ENCODE data around the gene GAL3ST3.

Gene GAL3ST3

DNA sequence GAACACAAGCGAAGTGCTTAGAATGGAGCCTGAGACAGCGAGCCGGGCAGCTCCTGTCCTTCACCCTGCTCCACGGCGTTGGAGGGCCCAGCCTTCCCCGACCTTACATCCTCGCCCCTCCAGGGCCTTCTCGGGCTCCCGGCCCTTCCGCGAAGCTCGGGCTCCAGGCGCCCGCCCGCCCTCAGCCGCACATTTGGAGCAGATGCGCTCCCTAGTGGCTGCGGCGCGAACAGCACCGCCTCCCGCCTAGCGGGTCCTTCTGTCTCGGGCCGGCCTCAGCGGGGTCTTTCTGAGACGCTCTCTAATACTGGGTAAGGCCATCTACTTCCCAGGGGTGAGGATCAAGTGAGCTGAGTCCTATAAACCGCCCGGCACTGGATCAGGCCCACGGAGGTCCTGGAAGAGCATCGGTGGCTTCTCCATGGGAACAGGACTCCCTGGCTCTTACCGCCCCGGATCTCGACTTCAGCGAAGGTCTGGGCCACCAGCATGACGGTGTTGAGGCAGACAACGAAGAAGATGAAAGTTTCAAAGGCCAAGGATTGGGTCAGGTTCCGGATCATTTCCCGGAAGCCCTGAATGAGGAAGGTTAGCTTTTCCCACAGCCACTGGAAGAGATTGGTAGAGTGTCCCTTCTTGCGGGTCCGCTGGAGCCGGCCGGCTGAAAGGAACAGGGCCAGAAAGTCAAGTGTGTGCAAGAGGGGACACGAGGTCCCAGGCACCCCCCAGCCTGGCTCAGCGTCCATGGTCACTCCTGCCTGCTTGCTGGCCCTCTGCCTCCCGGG lies 26.4 kb downstream of the GAL3ST3 start:
- Histone ChIP-seq H3K36me3 (ENCODE audit: insufficient read depth, low read length) (no peaks in the 10 kb centered on the region), H3K4me3 (ENCODE audit: low read length) (no peak overlapping the region), H3K9me3 (ENCODE audit: low read length) (no peaks in the 10 kb centered on the region), H2AFZ (ENCODE audit: low read depth, low read length) (peak overlapping the region; percentile 42), H3K4me1 (ENCODE audit: insufficient read depth, low read length) (no peaks in the 10 kb centered on the region), H3K27me3 (ENCODE audit: insufficient read depth, low read length) (peaks cover 10% of the 10 kb centered on the region)

DNA sequence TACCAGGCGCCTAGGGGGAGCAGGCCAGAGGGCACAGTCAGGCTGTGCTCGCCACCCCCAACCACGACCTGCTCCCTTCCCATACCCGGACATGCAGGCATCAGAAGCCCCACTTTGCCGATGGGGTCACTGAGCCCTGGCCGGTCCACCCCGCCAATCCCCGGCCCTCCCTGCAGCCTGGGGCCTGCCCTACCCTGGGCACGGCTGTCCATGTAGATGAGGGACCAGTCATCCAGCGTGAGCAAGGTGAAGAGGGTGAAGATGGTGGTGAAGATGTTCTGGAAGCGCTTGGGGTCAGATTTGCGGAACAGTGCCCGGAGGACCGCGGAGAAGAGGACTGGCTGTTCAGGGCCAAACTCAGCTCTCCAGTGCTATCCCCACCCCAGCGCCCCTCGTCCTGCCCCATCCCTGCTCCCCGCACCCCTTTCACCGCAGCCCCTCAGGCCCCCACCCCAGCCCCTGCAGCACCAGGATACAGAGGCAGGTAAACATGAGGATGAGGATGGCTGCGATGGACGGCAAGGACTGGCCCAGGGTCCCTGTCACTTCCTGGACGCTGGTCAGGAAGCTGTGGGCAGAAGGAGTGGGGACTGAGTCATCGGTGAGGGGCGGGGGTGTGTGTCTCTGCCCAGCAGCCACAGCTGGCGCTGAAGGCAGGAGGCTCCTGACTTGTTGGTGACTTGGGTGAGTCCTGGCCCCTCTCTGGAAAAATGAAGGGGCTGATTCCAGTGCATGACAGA lies 28.2 kb downstream of the GAL3ST3 start:
- Histone ChIP-seq H3K36me3 (ENCODE audit: insufficient read depth, low read length) (no peaks in the 10 kb centered on the region), H3K4me1 (ENCODE audit: insufficient read depth, low read length) (no peaks in the 10 kb centered on the region), H3K9me3 (ENCODE audit: low read length) (no peaks in the 10 kb centered on the region), H2AFZ (ENCODE audit: low read depth, low read length) (no peak overlapping the region), H3K4me3 (ENCODE audit: low read length) (no peak overlapping the region), H3K27me3 (ENCODE audit: insufficient read depth, low read length) (peaks cover 14% of the 10 kb centered on the region)

GRCh38 chr11:66020212-66020611 lies 28.7 kb downstream of the GAL3ST3 start:
- peaks cover 19% of the 10 kb centered on the region for H3K27me3 ChIP-seq (ENCODE audit: insufficient read depth, low read length)
- H3K9me3 ChIP-seq (ENCODE audit: low read length) = no peaks in the 10 kb centered on the region
- H3K36me3 ChIP-seq (ENCODE audit: insufficient read depth, low read length) = no peaks in the 10 kb centered on the region
- H3K4me1 ChIP-seq (ENCODE audit: insufficient read depth, low read length) = no peaks in the 10 kb centered on the region
- no peak overlapping the region for H2AFZ ChIP-seq (ENCODE audit: low read depth, low read length)
- no peak overlapping the region for H3K4me3 ChIP-seq (ENCODE audit: low read length)

GRCh38 chr11:66017321-66017720 lies 31.6 kb downstream of the GAL3ST3 start:
- no peaks in the 10 kb centered on the region for H3K9me3 ChIP-seq (ENCODE audit: low read length)
- H3K4me3 ChIP-seq (ENCODE audit: low read length) = no peak overlapping the region
- no peaks in the 10 kb centered on the region for H3K4me1 ChIP-seq (ENCODE audit: insufficient read depth, low read length)
- H3K27me3 ChIP-seq (ENCODE audit: insufficient read depth, low read length) = peaks cover 36% of the 10 kb centered on the region
- no peak overlapping the region for H2AFZ ChIP-seq (ENCODE audit: low read depth, low read length)
- no peaks in the 10 kb centered on the region for H3K36me3 ChIP-seq (ENCODE audit: insufficient read depth, low read length)

GRCh38 chr11:66016793-66017177 lies 32.2 kb downstream of the GAL3ST3 start:
- Histone ChIP-seq H3K9me3 (ENCODE audit: low read length) (no peaks in the 10 kb centered on the region), H3K27me3 (ENCODE audit: insufficient read depth, low read length) (peaks cover 42% of the 10 kb centered on the region), H2AFZ (ENCODE audit: low read depth, low read length) (no peak overlapping the region), H3K4me3 (ENCODE audit: low read length) (no peak overlapping the region), H3K4me1 (ENCODE audit: insufficient read depth, low read length) (no peaks in the 10 kb centered on the region), H3K36me3 (ENCODE audit: insufficient read depth, low read length) (no peaks in the 10 kb centered on the region)

GRCh38 chr11:66015936-66016792 lies 32.8 kb downstream of the GAL3ST3 start:
- H3K4me1 ChIP-seq (ENCODE audit: insufficient read depth, low read length) = no peaks in the 10 kb centered on the region
- no peaks in the 10 kb centered on the region for H3K9me3 ChIP-seq (ENCODE audit: low read length)
- no peak overlapping the region for H2AFZ ChIP-seq (ENCODE audit: low read depth, low read length)
- H3K4me3 ChIP-seq (ENCODE audit: low read length) = no peak overlapping the region
- H3K36me3 ChIP-seq (ENCODE audit: insufficient read depth, low read length) = no peaks in the 10 kb centered on the region
- H3K27me3 ChIP-seq (ENCODE audit: insufficient read depth, low read length) = peaks cover 48% of the 10 kb centered on the region

DNA sequence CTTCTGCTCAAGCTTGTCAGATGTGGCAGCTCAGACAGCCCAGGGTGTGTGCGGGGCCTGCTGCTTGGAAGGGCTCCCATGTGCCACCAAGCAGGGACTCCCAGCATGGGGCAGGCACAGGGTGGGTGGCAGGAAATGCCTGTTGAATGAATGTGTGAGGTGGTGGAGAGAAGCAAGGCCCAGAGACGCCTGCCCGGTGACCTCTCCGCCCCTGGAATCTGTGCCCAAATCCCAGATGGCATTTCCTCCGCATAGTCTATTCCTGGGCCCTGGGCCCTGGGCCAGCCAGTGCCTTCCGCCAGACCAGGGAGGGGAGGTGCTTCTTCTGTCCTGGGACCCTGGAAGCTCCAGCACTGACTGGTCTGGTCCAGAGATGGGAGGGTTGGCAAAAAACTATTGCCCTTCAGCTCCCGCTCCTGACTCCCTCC lies 33.5 kb downstream of the GAL3ST3 start:
- Histone ChIP-seq H3K4me3 (ENCODE audit: low read length) (no peak overlapping the region), H3K36me3 (ENCODE audit: insufficient read depth, low read length) (no peaks in the 10 kb centered on the region), H3K9me3 (ENCODE audit: low read length) (no peaks in the 10 kb centered on the region), H3K4me1 (ENCODE audit: insufficient read depth, low read length) (no peaks in the 10 kb centered on the region), H2AFZ (ENCODE audit: low read depth, low read length) (no peak overlapping the region), H3K27me3 (ENCODE audit: insufficient read depth, low read length) (peaks cover 52% of the 10 kb centered on the region)

DNA sequence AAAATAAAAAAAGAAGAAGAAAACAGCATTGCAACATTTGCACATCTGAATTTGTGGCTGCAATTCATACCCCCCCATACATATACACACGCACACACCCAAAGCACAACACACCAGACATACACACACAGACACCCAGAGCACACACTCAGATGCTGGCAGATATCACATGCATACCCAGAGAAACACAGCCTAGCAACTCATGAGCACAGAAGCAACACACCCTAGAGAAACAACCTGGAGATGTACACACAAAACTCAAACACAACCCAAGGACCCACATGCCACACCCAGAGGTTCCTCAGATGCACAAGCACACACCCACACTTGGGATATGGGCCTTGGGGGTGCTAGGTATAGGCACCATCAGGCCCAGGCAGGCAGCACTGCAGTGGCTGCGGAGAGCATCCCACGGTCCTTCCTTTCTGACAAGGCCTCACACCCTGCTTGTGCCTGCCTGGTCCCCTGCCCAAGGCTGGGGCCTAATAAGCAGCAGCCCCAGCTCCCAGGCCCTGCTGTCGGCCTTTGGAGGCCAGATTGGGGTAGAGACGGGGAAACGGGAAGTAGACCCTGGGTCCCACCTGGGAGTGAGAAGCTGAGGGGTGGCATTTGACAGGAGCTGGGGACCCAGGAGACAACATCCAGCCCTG lies 34.0 kb downstream of the GAL3ST3 start:
- no peak overlapping the region for H2AFZ ChIP-seq (ENCODE audit: low read depth, low read length)
- peaks cover 51% of the 10 kb centered on the region for H3K27me3 ChIP-seq (ENCODE audit: insufficient read depth, low read length)
- H3K4me1 ChIP-seq (ENCODE audit: insufficient read depth, low read length) = no peaks in the 10 kb centered on the region
- H3K9me3 ChIP-seq (ENCODE audit: low read length) = no peaks in the 10 kb centered on the region
- no peaks in the 10 kb centered on the region for H3K36me3 ChIP-seq (ENCODE audit: insufficient read depth, low read length)
- no peak overlapping the region for H3K4me3 ChIP-seq (ENCODE audit: low read length)

DNA sequence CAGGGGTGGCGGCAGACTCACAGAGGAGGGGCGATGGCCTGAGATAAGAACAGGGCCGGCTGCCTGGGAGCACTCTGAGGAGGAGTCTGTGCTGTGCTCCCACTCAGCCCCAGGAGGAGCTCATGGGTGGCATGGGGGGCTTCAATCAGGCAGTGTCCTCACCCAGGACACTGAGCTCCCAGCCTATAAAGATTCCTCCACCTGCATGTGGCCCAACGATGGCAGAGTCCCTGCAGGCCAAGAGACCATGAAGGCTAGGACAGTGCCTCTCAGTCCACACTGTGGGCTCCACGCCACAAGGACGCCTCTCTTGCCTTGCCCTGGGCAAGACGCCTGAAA lies 35.2 kb downstream of the GAL3ST3 start:
- no peak overlapping the region for H2AFZ ChIP-seq (ENCODE audit: low read depth, low read length)
- H3K36me3 ChIP-seq (ENCODE audit: insufficient read depth, low read length) = no peaks in the 10 kb centered on the region
- H3K27me3 ChIP-seq (ENCODE audit: insufficient read depth, low read length) = peaks cover 50% of the 10 kb centered on the region
- H3K9me3 ChIP-seq (ENCODE audit: low read length) = no peaks in the 10 kb centered on the region
- H3K4me1 ChIP-seq (ENCODE audit: insufficient read depth, low read length) = no peaks in the 10 kb centered on the region
- no peak overlapping the region for H3K4me3 ChIP-seq (ENCODE audit: low read length)

- H3K4me1 ChIP-seq (ENCODE audit: insufficient read depth, low read length) = no peaks in the 10 kb centered on the region
- no peak overlapping the region for H3K4me3 ChIP-seq (ENCODE audit: low read length)
- no peaks in the 10 kb centered on the region for H3K9me3 ChIP-seq (ENCODE audit: low read length)
- H3K36me3 ChIP-seq (ENCODE audit: insufficient read depth, low read length) = no peaks in the 10 kb centered on the region
- H2AFZ ChIP-seq (ENCODE audit: low read depth, low read length) = no peak overlapping the region
- peaks cover 50% of the 10 kb centered on the region for H3K27me3 ChIP-seq (ENCODE audit: insufficient read depth, low read length)
Measured at GRCh38 chr11:66012946-66013761, 35.8 kb downstream of the GAL3ST3 start.

GRCh38 chr11:66012371-66012945 lies 36.5 kb downstream of the GAL3ST3 start:
- H3K9me3 ChIP-seq (ENCODE audit: low read length) = no peaks in the 10 kb centered on the region
- H3K27me3 ChIP-seq (ENCODE audit: insufficient read depth, low read length) = peaks cover 50% of the 10 kb centered on the region
- H3K36me3 ChIP-seq (ENCODE audit: insufficient read depth, low read length) = no peaks in the 10 kb centered on the region
- no peaks in the 10 kb centered on the region for H3K4me1 ChIP-seq (ENCODE audit: insufficient read depth, low read length)
- no peak overlapping the region for H2AFZ ChIP-seq (ENCODE audit: low read depth, low read length)
- no peak overlapping the region for H3K4me3 ChIP-seq (ENCODE audit: low read length)

DNA sequence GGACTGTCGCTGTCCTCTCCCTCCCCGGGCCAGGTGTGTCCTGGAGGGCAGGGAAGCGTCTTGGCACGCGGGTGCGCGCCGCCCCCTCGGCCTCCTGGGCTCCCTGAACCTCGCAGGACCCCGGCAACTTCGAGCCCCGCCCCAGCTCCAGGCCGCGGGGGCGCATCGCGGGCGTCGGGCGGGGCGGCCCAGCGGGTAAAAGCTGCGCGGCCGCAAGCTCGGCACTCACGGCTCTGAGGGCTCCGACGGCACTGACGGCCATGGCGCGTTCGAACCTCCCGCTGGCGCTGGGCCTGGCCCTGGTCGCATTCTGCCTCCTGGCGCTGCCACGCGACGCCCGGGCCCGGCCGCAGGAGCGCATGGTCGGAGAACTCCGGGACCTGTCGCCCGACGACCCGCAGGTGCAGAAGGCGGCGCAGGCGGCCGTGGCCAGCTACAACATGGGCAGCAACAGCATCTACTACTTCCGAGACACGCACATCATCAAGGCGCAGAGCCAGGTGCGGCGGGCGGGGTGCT lies 37.1 kb downstream of the GAL3ST3 start, which contains the start of gene CST6:
Gene CST6, plus strand, starts transcription at position 224 of the 519 bp plus-strand sequence. Its CDS starts 37 bp downstream, at position 261.
- H3K4me3 ChIP-seq (ENCODE audit: low read length) = no peak within 1 kb of the TSS
- peaks cover 50% of the 10 kb centered on the region for H3K27me3 ChIP-seq (ENCODE audit: insufficient read depth, low read length)
- H3K9me3 ChIP-seq (ENCODE audit: low read length) = no peaks in the 10 kb centered on the region
- H2AFZ ChIP-seq (ENCODE audit: low read depth, low read length) = no peak within 1 kb of the TSS
- no peaks in the 10 kb centered on the region for H3K4me1 ChIP-seq (ENCODE audit: insufficient read depth, low read length)
- H3K36me3 ChIP-seq (ENCODE audit: insufficient read depth, low read length) = no peaks in the 10 kb centered on the region
